ENCODE measurements around the gene ADAMTS15.

The ADAMTS15 gene

GRCh38 chr11:130416906-130417305 is 31.5 kb upstream of the ADAMTS15 start:
- in situ Hi-C loops (cut with MboI; ENCODE audit: low sequenced_read_pairs) = loop anchor here (25.0 kb wide), 1 partner anchor 205 kb away; no protein-coding TSS in a partner anchor

- in situ Hi-C loops (cut with MboI; ENCODE audit: low sequenced_read_pairs) = loop anchor here (25.0 kb wide), 1 partner anchor 206 kb away; no protein-coding TSS in a partner anchor
Observed at GRCh38 chr11:130418210-130418609, 30.2 kb upstream of the ADAMTS15 start.

DNA sequence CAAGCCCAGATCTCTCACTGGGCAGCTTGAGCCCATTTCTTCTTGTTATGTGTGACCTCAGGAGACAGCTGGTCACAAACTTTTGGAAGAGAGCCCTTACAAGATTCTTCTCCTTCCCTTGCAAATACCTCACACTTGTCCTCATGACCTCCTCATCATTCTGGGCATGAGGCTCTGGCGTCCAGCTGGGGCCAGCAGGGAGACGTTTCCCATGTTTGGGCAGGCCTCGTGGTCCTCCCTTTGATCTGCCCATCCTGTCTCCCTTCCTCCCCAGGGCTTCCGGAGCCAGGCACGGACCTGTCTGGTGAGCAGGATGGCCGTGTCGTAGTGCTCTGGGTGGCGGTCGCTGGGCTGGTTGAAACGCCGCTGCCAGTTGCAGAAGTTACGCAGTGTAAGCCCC is 29.7 kb upstream of the ADAMTS15 start:
- in situ Hi-C loops (cut with MboI; ENCODE audit: low sequenced_read_pairs) = loop anchor here (25.0 kb wide), 1 partner anchor 206 kb away; no protein-coding TSS in a partner anchor

DNA sequence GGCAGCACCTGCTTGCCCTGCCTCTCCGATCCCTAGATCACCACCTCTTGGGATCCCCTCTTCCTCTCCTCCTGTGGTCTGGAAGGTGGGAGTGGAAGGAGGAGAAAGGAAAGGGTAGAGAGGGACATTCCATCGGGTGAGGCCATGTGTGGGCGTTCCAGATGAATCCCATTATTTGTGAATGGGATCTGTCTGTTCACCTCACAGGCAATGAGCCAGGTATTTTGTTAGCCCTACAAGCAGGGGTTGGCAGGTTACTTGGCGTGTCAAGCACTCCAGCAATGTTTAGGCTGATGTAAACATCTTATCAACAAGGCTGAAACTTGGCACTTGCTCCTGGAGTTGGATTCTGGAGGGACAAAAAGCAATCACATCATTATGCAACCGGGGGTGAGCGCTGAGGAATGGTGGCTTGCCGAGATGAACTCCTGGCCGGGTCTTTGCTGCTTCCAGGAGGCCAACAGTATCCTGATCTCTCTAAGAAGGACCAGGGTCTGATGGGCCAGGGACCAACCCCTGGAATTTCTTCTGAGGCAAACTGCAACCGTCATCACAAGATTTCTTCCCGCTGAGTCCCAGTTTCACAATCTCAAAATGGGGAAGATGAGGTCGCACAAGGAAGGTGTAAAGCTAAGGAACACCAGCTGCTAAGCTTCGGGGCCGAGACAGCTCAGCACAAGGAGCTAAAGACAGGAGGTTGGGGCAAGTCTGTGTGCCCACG is 27.8 kb upstream of the ADAMTS15 start:
- in situ Hi-C loops (cut with MboI; ENCODE audit: low sequenced_read_pairs) = loop anchor here (25.0 kb wide), 1 partner anchor 208 kb away; no protein-coding TSS in a partner anchor

DNA sequence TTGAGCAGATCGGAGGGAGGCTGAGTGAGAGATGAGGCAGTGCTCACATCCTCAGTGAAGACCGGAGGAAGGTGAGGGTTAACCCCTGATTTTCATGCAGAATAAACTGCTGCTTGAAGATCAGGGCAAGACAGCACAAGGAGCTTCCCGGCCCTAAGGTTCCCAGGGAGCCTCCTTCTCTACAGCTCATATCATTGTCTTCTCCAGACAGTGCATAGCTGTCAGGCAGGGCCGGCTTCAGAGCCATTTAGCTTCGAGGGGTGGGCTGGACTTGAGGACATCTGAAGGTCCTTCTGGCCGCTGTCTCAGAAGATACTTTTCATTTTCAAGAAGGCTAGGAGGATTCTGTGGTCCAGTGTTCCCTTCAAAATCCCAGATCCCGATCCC is 27.3 kb upstream of the ADAMTS15 start:
- in situ Hi-C loops (cut with MboI; ENCODE audit: low sequenced_read_pairs) = loop anchor here (25.0 kb wide), 1 partner anchor 209 kb away; no protein-coding TSS in a partner anchor

DNA sequence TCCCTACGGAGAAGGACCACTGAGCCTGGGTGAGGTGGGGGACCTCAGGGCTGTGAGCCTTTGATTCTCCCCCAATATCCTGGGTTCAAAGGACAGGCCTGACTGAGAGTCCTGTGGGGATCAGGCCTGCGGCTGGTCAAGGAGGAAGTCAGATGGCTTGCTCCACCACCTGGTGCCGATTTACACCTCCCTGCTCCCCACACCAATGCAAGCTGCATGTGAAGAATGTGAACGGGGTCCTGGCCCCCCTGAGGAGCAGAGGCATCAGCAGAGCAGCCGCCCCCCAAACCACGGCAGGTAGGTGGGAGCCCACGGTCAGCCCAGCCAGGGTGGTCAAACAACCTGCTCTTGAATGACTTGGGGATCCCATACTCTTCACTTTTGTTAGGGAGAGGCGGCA is 26.7 kb upstream of the ADAMTS15 start:
- in situ Hi-C loops (cut with MboI; ENCODE audit: low sequenced_read_pairs) = loop anchor here (25.0 kb wide), 1 partner anchor 209 kb away; no protein-coding TSS in a partner anchor

GRCh38 chr11:130422251-130422995 is 26.0 kb upstream of the ADAMTS15 start:
- in situ Hi-C loops (cut with MboI; ENCODE audit: low sequenced_read_pairs) = loop anchor here (25.0 kb wide), 1 partner anchor 210 kb away; no protein-coding TSS in a partner anchor

- in situ Hi-C loops (cut with MboI; ENCODE audit: low sequenced_read_pairs) = loop anchor here (25.0 kb wide), 1 partner anchor 211 kb away; no protein-coding TSS in a partner anchor
Observed at GRCh38 chr11:130423541-130424142, 24.8 kb upstream of the ADAMTS15 start.

DNA sequence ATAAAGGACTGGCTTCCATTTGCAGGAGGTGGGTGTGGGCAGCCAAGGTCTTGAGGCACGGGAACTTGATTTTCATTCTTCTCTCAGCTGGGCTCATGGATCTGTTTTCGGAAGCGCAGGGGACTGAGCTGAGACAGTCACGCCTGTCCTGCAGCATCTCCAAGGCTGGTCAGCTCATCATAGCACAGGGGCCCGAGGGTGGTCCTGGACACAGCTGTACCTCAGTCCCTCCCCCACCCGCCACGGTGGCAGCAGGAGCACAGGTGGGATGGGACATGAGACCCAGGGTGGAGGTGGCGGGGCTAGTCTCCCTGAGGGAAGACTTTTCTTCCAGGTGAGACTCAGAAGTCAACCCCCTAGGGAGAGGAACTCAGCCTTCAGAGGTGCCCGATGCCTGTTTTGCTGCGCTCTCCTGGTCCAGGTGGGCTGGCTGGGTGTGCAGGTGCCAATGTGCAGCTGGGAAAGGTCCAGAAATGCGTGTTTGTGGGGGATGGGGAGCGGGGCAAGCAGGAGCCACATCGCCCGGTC is 23.8 kb upstream of the ADAMTS15 start:
- in situ Hi-C loops (cut with MboI; ENCODE audit: low sequenced_read_pairs) = loop anchor here (25.0 kb wide), 1 partner anchor 212 kb away; no protein-coding TSS in a partner anchor

- in situ Hi-C loops (cut with MboI; ENCODE audit: low sequenced_read_pairs) = no loop called here
Observed at GRCh38 chr11:130425156-130425555, 23.3 kb upstream of the ADAMTS15 start.

GRCh38 chr11:130426223-130426836 is 22.1 kb upstream of the ADAMTS15 start:
- in situ Hi-C loops (cut with MboI; ENCODE audit: low sequenced_read_pairs) = no loop called here

DNA sequence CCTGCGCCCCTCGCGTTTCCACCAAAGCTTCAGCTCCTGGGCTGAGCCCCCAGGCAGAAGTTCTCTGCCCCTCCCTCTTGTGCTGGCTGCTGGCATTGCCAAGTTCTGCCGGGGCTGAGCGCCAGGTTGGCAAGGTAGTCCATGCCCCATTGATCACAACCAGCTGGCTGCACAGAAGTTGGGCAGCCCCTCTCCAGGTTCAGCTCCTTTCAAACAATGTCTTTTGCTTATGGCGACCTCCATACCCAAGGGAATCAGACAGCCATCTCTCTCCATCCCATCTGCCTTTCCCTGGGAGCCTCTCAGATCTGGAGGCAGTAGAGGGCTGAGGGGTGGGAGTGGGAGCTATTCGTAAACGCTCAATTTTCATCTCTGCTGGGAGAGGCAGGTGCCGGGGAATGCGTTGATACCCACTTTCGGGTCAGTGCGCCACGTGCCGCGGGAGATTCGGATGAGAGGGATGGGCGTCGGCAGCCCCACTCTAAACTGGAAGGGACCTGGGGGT is 21.6 kb upstream of the ADAMTS15 start:
- in situ Hi-C loops (cut with MboI; ENCODE audit: low sequenced_read_pairs) = no loop called here

DNA sequence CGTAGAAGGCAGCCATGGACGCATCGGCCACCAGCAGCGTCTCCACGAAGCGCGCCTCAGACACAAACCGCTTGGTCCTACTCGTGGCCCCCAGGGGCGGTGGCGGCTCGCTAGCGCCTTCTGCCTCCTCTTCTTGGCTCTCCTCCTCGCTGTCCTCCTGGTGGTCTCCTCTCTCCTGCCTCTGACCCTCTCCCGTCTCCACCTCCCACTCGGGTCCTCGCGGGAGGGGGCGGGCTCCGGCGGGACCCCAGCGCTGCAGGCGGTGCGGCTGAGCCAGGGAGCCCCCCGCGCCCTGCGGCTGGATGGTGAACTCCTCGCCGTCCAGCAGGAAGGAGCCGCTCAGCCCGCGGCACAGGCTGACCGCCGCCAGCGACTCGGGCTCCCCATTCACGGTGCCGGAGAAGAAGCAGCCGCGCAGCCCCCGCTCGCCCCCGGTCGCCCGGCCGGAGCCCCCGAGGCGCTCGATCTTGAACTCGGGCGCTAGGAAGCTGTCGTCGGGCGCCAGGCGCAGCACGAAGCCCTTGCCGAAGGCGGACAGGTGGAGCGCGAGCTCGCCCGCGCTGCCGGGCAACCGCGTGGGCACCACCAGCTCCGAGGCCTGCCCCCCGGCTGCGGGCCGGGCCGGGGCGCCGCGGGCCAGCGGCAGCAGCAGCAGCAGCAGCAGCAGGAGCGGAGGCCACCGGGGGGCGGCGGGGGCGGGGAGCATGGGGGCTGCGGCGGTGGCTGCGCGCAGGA is 20.7 kb upstream of the ADAMTS15 start:
- in situ Hi-C loops (cut with MboI; ENCODE audit: low sequenced_read_pairs) = no loop called here

- in situ Hi-C loops (cut with MboI; ENCODE audit: low sequenced_read_pairs) = no loop called here
Observed at GRCh38 chr11:130428316-130429119, 19.9 kb upstream of the ADAMTS15 start, which contains the start of gene ADAMTS8. TSS of gene ADAMTS8 (minus strand) at chr11:130428609. CDS start at chr11:130428286, 323 bp downstream.

DNA sequence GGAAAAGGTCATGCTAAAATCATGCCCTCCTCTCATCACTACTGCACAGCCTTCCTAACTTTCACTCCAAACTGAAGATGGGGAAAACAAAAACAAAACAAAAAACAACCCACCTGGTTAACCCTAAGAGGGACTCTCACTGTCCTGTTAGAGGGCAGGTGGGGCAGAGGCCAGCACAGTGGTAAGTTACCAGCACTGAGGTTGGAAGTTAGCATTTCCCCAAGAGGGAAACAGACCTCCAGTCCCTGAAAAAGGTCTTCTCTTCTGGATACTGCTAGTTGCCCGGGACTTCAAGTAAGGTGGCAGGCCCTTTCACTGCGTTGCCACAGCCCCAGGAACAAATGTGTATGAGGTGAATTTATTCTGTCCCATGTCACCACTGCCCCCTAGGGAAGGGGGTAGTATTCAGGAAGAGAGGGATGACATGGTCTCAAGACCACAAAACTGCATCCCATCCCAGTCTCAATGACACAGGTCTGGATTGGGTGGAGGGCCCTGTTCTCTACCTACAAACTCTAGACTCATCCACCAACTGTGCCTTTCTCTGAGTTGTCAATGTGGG is 19.2 kb upstream of the ADAMTS15 start:
- in situ Hi-C loops (cut with MboI; ENCODE audit: low sequenced_read_pairs) = no loop called here

- in situ Hi-C loops (cut with MboI; ENCODE audit: low sequenced_read_pairs) = loop anchor here (10.0 kb wide), 1 partner anchor 435 kb away; no protein-coding TSS in a partner anchor
Observed at GRCh38 chr11:130429983-130430382, 18.5 kb upstream of the ADAMTS15 start.

DNA sequence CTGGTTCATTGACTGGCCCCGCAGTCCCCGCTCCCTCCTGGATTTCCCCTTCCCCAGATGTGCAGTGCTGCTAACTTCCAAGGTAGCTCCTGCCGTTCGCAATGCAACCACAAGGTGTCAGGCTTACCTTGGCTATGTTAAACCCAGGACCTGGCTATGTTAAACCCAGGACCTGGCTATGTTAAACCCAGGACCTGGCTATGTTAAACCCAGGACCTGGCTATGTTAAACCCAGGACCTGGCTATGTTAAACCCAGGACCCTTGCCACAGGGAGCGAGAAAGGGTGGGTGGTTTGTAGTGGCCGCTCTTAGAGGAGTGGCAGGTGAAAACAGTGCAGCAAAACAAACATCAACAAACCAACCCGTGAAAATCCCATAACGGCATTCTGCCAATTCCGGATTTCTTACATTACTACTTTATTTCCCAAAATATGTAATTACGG is 17.1 kb upstream of the ADAMTS15 start:
- in situ Hi-C loops (cut with MboI; ENCODE audit: low sequenced_read_pairs) = loop anchor here (10.0 kb wide), 1 partner anchor 433 kb away; no protein-coding TSS in a partner anchor

- in situ Hi-C loops (cut with MboI; ENCODE audit: low sequenced_read_pairs) = loop anchor here (10.0 kb wide), 1 partner anchor 433 kb away; no protein-coding TSS in a partner anchor
Observed at GRCh38 chr11:130431801-130432200, 16.6 kb upstream of the ADAMTS15 start.
